ENCODE results near the gene PGLYRP3. TPM values are rescaled to one million over a fixed set of nuclear protein-coding genes. Genes with fewer than 3 reads are reported as not detected.

PGLYRP3 gene, protein sequence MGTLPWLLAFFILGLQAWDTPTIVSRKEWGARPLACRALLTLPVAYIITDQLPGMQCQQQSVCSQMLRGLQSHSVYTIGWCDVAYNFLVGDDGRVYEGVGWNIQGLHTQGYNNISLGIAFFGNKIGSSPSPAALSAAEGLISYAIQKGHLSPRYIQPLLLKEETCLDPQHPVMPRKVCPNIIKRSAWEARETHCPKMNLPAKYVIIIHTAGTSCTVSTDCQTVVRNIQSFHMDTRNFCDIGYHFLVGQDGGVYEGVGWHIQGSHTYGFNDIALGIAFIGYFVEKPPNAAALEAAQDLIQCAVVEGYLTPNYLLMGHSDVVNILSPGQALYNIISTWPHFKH
- total RNA-seq (2014; rRNA removed; shearing (Covaris generic)), result not detected in 2 replicates

GRCh38 chr1:153312570-153313186 is at the start of gene PGLYRP3:
Gene PGLYRP3, minus strand, starts transcription at chr1:153312952. Its CDS starts 2,287 bp downstream, at chr1:153310665.
- no peak for DNase-seq (ENCODE audit: low spot score)
- in situ Hi-C loops (cut with HindIII; ENCODE audit: low sequenced_read_pairs), result no loop called here

DNA sequence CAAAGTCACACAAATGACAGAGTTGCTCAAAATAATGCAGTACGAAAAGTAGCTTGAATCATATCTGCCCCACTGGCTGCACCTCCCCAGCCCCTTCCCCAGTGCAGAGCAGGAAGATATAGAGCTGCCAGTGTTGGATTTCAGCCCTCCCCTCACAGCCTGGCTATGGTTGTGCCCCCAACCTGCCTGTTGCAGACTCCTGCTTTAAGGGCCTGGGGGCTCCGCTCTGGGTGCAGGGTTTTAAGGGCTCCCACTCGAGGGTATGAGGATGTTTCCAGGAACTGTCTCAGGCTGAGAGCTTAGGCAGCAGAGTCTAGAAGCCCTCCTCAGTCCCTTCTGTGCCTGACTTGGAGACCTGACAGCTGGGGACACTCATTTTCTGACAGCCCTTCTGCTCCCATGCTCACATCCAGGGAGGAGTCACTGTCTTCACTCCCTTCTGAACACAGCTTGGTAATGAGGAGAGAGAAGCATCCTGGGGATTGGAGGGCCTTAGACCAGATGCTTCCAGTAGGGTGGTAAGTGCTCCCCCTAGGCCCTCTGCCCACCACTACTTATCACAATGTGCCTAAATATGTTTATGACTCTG is 49.5 kb upstream of the PGLYRP3 start:
- in situ Hi-C loops (cut with HindIII; ENCODE audit: low sequenced_read_pairs), result loop anchor here (25.0 kb wide), 1 partner anchor 225 kb away; no protein-coding TSS in a partner anchor
- no peak for DNase-seq (ENCODE audit: low spot score)

DNA sequence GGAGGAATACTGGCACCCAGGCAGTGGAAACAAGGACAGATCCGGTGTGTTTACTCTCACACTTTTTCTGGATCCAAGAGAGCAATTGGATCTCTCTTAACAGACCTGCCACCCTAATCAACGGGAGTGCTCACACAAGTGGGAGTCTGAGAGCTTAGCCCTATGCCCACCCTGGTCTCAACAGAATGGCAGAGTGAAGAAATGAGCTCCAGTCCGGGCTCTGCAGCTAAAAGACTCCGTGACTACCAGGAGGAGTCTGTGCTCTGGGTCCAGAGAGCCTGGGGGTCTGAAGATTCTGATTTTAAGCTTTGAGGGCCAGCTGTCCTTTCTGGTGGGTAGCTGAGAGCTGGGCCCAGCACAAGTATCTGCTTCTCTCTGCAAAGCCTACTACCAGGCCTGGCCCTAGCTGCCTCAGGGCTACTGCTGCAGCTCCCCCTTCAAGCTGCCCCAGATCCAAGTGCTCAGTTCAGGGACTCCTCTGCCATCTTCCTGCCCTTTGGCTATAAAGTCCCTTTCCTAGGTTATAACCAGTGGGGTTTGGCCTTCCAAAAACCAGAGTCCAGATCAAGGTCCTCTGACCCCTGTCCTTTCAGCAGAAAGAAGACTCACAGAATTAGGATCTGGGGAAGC is 48.8 kb upstream of the PGLYRP3 start:
- DNase-seq (ENCODE audit: low spot score), result no peak
- in situ Hi-C loops (cut with HindIII; ENCODE audit: low sequenced_read_pairs), result loop anchor here (25.0 kb wide), 1 partner anchor 226 kb away; no protein-coding TSS in a partner anchor

- in situ Hi-C loops (cut with HindIII; ENCODE audit: low sequenced_read_pairs), result loop anchor here (25.0 kb wide), 1 partner anchor 226 kb away; no protein-coding TSS in a partner anchor
- DNase-seq (ENCODE audit: low spot score), result no peak
Observed at GRCh38 chr1:153360592-153361479, 48.1 kb upstream of the PGLYRP3 start.

GRCh38 chr1:153360190-153360589 is 47.4 kb upstream of the PGLYRP3 start:
- in situ Hi-C loops (cut with HindIII; ENCODE audit: low sequenced_read_pairs), result loop anchor here (25.0 kb wide), 1 partner anchor 227 kb away; no protein-coding TSS in a partner anchor
- no peak for DNase-seq (ENCODE audit: low spot score)

DNA sequence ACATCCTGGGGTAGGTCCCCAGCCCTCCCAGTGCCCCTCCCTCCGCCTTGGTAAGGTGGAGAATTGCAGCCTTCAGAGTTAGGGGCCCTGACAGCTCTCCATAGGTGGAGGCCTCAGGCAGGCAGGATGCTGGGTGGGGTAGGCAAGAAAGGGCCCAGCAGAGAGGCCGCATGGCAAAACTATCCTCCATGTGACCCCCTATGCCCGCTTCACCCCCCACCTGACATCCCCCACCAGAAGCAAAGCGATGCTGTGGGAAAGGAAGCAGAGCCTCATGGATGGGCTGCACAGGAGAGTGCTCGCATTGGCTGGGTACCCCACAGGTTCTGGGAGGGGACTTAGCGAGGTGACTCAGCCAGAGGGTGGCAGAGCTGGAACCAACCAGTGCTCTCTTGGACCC is 46.5 kb upstream of the PGLYRP3 start:
- DNase-seq (ENCODE audit: low spot score), result no peak
- in situ Hi-C loops (cut with HindIII; ENCODE audit: low sequenced_read_pairs), result loop anchor here (10.0 to 25.0 kb wide), 2 partner anchors 106 to 228 kb away; partner anchors contain the start of gene S100A7

DNA sequence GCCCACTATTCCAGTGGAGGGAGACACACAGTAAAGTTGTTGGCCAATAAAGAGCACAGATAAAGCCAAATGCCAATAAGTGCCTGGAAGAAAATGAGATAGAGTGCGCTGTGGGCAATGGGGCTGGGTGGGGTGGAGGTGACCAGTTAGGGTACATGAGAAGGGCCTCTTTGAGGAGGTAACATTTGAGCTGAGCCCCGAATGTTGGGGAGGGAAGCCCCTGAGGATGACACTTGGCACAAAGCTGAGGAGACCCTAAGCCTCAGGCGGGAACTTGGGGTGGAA is 45.9 kb upstream of the PGLYRP3 start:
- in situ Hi-C loops (cut with HindIII; ENCODE audit: low sequenced_read_pairs), result loop anchor here (10.0 to 25.0 kb wide), 2 partner anchors 106 to 229 kb away; partner anchors contain the start of gene S100A7
- no peak for DNase-seq (ENCODE audit: low spot score)

DNA sequence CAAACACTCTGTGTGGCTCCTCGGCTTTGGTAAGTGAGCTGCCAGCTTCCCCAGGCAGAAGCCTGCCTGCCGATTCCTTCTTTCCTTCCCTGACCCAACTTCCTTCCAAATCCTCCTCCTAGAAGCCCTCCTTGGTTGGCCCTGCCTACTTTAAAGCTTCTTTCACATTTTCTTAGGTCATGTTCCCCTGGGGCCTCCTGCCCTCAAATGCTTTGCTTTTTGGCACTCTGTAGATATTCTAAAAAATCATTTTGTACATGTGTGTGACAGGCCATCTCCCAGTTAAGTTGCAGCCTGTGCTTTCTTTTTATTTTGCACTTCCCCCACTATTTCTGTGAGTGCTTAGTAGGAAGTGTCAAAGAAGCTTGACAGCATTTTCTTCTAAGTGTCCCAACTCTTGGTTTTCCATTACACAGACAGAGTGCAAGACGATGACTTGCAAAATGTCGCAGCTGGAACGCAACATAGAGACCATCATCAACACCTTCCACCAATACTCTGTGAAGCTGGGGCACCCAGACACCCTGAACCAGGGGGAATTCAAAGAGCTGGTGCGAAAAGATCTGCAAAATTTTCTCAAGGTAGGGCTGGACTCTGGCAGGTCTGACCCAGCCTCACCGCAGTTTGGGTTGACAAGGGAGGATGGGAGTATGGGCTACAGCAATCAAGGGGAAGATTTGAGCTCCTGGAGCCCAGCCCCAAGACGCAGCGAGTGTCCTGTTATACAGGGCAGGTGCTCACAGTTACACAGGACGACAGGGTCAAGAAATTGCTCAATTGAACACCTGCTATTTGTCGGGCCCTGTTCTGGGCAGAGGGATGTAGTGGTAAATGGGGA is 45.3 kb upstream of the PGLYRP3 start, which contains the start of gene S100A9:
S100A9 (plus strand) TSS at position 2 of the 838 bp plus-strand sequence; CDS start at position 432, 430 bp downstream.
- in situ Hi-C loops (cut with HindIII; ENCODE audit: low sequenced_read_pairs), result loop anchor here (10.0 to 25.0 kb wide), 2 partner anchors 107 to 229 kb away; partner anchors contain the start of gene S100A7
- DNase-seq (ENCODE audit: low spot score), result no peak

- in situ Hi-C loops (cut with HindIII; ENCODE audit: low sequenced_read_pairs), result loop anchor here (10.0 to 25.0 kb wide), 2 partner anchors 108 to 230 kb away; partner anchors contain the start of gene S100A7
- no peak for DNase-seq (ENCODE audit: low spot score)
Observed at GRCh38 chr1:153357076-153357852, 44.5 kb upstream of the PGLYRP3 start.

DNA sequence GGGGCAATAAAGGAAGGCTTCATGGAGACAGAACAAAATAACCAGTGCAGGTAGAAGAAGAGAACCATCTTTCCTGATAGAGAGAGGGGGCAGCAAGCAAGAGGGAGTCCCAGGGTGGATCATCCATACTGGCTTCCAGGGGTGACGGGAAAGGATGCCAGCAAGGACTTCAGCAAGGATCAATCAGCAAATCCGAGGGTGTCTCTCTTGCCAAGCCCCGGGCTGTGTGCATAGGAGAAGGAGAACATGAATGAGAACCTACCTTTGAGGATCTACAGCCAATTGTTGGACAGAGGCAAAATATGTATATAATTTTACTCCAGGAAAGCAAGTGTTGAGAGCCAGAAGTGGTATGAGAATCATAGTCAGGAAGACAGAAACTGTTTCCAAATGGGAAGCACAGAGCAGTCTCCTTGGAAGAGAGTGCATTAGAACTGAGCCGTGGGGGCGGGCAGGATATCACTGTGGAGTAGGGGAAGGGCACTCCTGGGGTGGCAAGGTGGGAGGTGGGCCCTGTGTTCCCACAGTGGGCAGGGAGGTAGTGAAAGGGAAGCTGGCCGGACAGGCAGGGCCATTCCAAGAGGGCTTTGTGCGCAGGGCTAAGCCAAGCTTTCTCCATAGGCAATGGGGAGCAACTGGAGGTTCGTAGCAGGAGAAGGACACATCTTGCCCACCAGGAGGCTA is 43.8 kb upstream of the PGLYRP3 start:
- DNase-seq (ENCODE audit: low spot score), result no peak
- in situ Hi-C loops (cut with HindIII; ENCODE audit: low sequenced_read_pairs), result loop anchor here (10.0 to 25.0 kb wide), 2 partner anchors 108 to 231 kb away; partner anchors contain the start of gene S100A7

- in situ Hi-C loops (cut with HindIII; ENCODE audit: low sequenced_read_pairs), result loop anchor here (10.0 to 25.0 kb wide), 2 partner anchors 109 to 232 kb away; partner anchors contain the start of gene S100A7
- DNase-seq (ENCODE audit: low spot score), result peak; percentile 10
Observed at GRCh38 chr1:153355445-153356071, 42.8 kb upstream of the PGLYRP3 start.

DNA sequence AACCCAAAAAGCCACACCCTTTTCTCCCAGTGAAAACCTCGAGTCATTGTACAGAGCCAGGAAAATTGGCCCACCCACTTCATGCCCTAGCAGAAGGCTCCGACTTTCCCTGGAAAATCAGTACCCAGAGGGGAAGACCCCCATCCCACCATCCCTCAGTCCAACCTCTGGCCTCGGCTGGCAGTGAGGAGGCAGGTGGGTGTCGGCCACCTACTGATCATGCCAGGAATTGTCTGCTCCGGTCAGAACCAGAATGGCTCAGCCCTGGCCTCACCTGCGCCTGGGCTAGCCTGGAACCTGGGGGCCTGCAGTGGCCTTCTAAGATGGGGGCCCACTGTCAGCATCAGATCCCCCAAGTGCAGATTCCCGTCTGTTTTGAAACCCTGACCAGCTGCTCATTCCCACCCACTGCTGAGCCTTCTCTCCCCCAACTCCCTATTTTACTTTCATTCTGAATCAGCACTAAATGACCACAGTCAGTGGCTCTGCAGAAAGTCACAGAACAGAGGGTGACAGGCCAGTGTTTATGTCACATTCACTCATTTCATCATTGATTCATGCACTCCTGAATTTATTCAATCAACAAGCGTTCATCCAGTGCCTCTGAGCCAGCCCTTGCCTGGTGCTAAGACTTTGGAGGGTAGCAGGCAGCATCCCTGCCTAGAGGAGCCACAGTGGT is 41.9 kb upstream of the PGLYRP3 start:
- in situ Hi-C loops (cut with HindIII; ENCODE audit: low sequenced_read_pairs), result loop anchor here (10.0 to 25.0 kb wide), 2 partner anchors 110 to 233 kb away; partner anchors contain the start of gene S100A7
- no peak for DNase-seq (ENCODE audit: low spot score)

DNA sequence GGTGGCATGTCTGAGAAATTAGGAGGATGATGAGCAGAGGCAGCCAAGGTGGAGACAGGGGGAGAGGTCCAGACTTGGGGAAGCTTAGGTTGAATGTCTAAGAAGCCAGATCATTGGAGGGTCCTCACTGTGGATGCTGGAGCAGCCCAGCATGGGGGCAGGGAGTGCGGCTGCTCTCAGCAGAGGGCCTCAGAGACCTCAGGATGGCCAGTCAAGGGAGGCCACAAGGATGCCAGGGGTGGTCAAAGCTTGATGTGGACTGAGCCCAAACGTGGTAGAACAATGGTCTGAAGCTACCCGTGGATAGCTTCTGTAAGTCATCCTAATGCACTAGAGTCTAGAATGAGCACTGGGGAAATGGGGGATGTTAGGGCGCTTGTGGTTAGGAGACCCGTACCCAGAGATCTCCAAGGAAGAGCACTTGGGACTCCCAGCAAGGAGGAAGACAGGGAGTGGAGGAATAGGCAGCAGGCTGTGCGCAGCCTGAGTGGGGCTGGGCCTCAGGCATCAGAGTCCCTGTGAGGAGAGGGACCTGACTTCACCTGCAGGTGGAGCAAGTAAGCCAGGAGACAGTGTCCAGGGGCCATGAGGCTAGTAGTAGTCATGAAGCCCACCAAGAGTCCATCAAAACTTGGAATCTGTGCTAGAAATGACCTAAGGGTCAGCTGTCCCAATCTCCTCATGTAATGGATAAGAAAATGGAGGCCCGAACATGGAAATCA is 40.6 kb upstream of the PGLYRP3 start:
- DNase-seq (ENCODE audit: low spot score), result peak; percentile 1
- in situ Hi-C loops (cut with HindIII; ENCODE audit: low sequenced_read_pairs), result loop anchor here (10.0 to 25.0 kb wide), 2 partner anchors 111 to 234 kb away; partner anchors contain the start of gene S100A7

GRCh38 chr1:153352523-153352922 is 39.8 kb upstream of the PGLYRP3 start:
- in situ Hi-C loops (cut with HindIII; ENCODE audit: low sequenced_read_pairs), result loop anchor here (10.0 to 25.0 kb wide), 2 partner anchors 112 to 235 kb away; partner anchors contain the start of gene S100A7

More at GRCh38 chr1:153352523-153352922, 39.8 kb upstream of the PGLYRP3 start:
- peak; percentile 70 for DNase-seq (ENCODE audit: low spot score)
